ENCODE measurements around the gene TMEM131. TPM values are rescaled to one million over a fixed set of nuclear protein-coding genes. Genes with fewer than 3 reads are reported as not detected.

TMEM131 gene
- total and polyA plus RNA-seq, 7 donors: 7.7 to 33.3 (median 20.1) TPM

GRCh38 chr2:97736608-97737330 is 259.0 kb downstream of the TMEM131 start:
- DNase-seq (no peak), ATAC-seq (no peak)
- 61 to 79% (median 66%) methylated on average over 20 of the region's 20 CpGs for WGBS, 3 donors
- Histone ChIP-seq H3K27me3 (ENCODE audit: insufficient read depth in 3 of 3, low read length in 2 of 3) (no peaks in the 10 kb centered on the region), H3K9me3 (no peaks in the 10 kb centered on the region), H3K27ac (no peak overlapping the region), H3K4me1 (no peaks in the 10 kb centered on the region), H3K4me3 (no peak overlapping the region), H3K36me3 (ENCODE audit: insufficient read depth in 1 of 2, low read depth in 1 of 2) (no peaks in the 10 kb centered on the region)
- TF ChIP-seq CTCF (IDR thresholded peaks at IDR 0.05): no peak
- intact Hi-C loops (cut with DNase I): no loop called here

GRCh38 chr2:97736185-97736584 is 259.6 kb downstream of the TMEM131 start:
- DNase-seq: no peak
- TF ChIP-seq CTCF (IDR thresholded peaks at IDR 0.05): no peak
- no peaks in the 10 kb centered on the region for H3K27me3 ChIP-seq (ENCODE audit: insufficient read depth in 3 of 3, low read length in 2 of 3)
- H3K36me3 ChIP-seq (ENCODE audit: insufficient read depth in 1 of 2, low read depth in 1 of 2): no peaks in the 10 kb centered on the region
- no peaks in the 10 kb centered on the region for H3K4me1 ChIP-seq
- ATAC-seq: no peak
- no peak overlapping the region for H3K27ac ChIP-seq
- 47 to 62% (median 49%) methylated on average over 4 of the region's 4 CpGs for WGBS, 3 donors
- H3K9me3 ChIP-seq: no peaks in the 10 kb centered on the region
- no peak overlapping the region for H3K4me3 ChIP-seq
- intact Hi-C loops (cut with DNase I): no loop called here

GRCh38 chr2:97735161-97735561 is 260.6 kb downstream of the TMEM131 start:
- intact Hi-C loops (cut with DNase I): no loop called here
- no peak for DNase-seq
- no peak for ATAC-seq

GRCh38 chr2:97734061-97735051 is 261.4 kb downstream of the TMEM131 start:
- Histone ChIP-seq H3K36me3 (ENCODE audit: insufficient read depth in 1 of 2, low read depth in 1 of 2) (no peaks in the 10 kb centered on the region), H3K4me3 (no peak overlapping the region), H3K4me1 (no peaks in the 10 kb centered on the region), H3K27ac (no peak overlapping the region), H3K9me3 (peaks cover 5% of the 10 kb centered on the region), H3K27me3 (ENCODE audit: insufficient read depth in 3 of 3, low read length in 2 of 3) (no peaks in the 10 kb centered on the region)
- intact Hi-C loops (cut with DNase I): no loop called here
- no peak for DNase-seq
- no peak for TF ChIP-seq CTCF (IDR thresholded peaks at IDR 0.05)
- ATAC-seq: no peak
- whole genome bisulfite sequencing, 3 donors: 89 to 92% (median 91%) methylated on average over 44 of the region's 44 CpGs

More at GRCh38 chr2:97735161-97735561, 260.6 kb downstream of the TMEM131 start:
- Histone ChIP-seq H3K36me3 (ENCODE audit: insufficient read depth in 1 of 2, low read depth in 1 of 2) (no peaks in the 10 kb centered on the region), H3K27ac (no peak overlapping the region), H3K27me3 (ENCODE audit: insufficient read depth in 3 of 3, low read length in 2 of 3) (no peaks in the 10 kb centered on the region), H3K4me3 (no peak overlapping the region), H3K4me1 (no peaks in the 10 kb centered on the region), H3K9me3 (no peaks in the 10 kb centered on the region)
- WGBS, 3 donors: 95 to 98% (median 97%) methylated on average over 15 to 29 of the region's 29 CpGs
- TF ChIP-seq CTCF (IDR thresholded peaks at IDR 0.05): no peak

Data from psoas muscle (tissue), 8 donors.